Mammary epithelial cell (primary cell): Measurements from ENCODE around the gene TSFM.

Source experiments
- CTCF ChIP-seq, 2 donors: IDR thresholded peaks in 1 of 2; conservative IDR thresholded peaks in 1 of 2; 2 replicates each; pipeline ENCODE4 v1.5.1; 2011 to 2012; ENCODE audit warnings: inconsistent platforms in 2 of 2, low read length in 2 of 2, mild to moderate bottlenecking in 2 of 2, control low read depth in 1 of 2, low read depth in 1 of 2; ENCODE audit not compliant: insufficient read depth in 1 of 2; ENCODE audit errors: extremely low read depth in 1 of 2
- EZH2 ChIP-seq: IDR thresholded peaks from 2 replicates; pipeline ENCODE4 v1.6.1; 2012; ENCODE audit warnings: low read length, inconsistent platforms, borderline replicate concordance

GRCh38 chr12:57825451-57825850, 42.9 kb downstream of the TSFM start:
- no peak for TF ChIP-seq CTCF (conservative IDR thresholded peaks at IDR 0.05 in 1 of 2, IDR thresholded peaks at IDR 0.05 in 1 of 2; ENCODE audit: extremely low read depth in 1 of 2, insufficient read depth in 1 of 2, low read depth in 1 of 2, low read length in 2 of 2)
- no peak for TF ChIP-seq EZH2
